HEK293T (cell line): Measurements from ENCODE around the gene PDZD2.

Source experiments
- CTCF ChIA-PET: fragments of 350-600 bp; formaldehyde crosslinking; extraction: SDS; loops from one replicate; lab custom pipeline; 2021; ENCODE audit warnings: antibody characterized with exemption, inconsistent platforms; lab: Yijun Ruan, JAX
- POLR2A ChIA-PET: fragments of 350-600 bp; formaldehyde crosslinking; extraction: SDS; loops from one replicate; lab custom pipeline; 2020; ENCODE audit warnings: antibody characterized with exemption, inconsistent platforms; lab: Yijun Ruan, JAX
- DNase-seq: peaks from one replicate; pipeline ENCODE4 v3.0.0; 2012; ENCODE audit warnings: mixed read lengths; ENCODE audit errors: extremely low spot score
- ARNT ChIP-seq: fragments of 450-650 bp; IDR thresholded peaks from 2 replicates; pipeline ENCODE4 v1.6.1; 2017; ENCODE audit warnings: mild to moderate bottlenecking
- BHLHE40 ChIP-seq: fragments of 450-650 bp; IDR thresholded peaks from 2 replicates; pipeline ENCODE4 v1.6.1; 2016; ENCODE audit warnings: mild to moderate bottlenecking, moderate library complexity, borderline replicate concordance
- CTBP1 ChIP-seq: fragments of 450-650 bp; IDR thresholded peaks from 2 replicates; pipeline ENCODE4 v1.6.1; 2016; ENCODE audit warnings: borderline replicate concordance
- ELF4 ChIP-seq: fragments of 450-650 bp; IDR thresholded peaks from 2 replicates; pipeline ENCODE4 v1.6.1; 2017; ENCODE audit warnings: antibody characterized with exemption
- FOXA1 ChIP-seq: fragments of 450-650 bp; IDR thresholded peaks from 2 replicates; pipeline ENCODE4 v1.6.1; 2016; ENCODE audit warnings: mild to moderate bottlenecking
- FOXK2 ChIP-seq: fragments of 450-650 bp; IDR thresholded peaks from 2 replicates; pipeline ENCODE4 v1.6.1; 2016; ENCODE audit warnings: mild to moderate bottlenecking
- FOXM1 ChIP-seq: fragments of 450-650 bp; IDR thresholded peaks from 2 replicates; pipeline ENCODE4 v1.6.1; 2017; ENCODE audit warnings: mild to moderate bottlenecking, borderline replicate concordance
- HDGF ChIP-seq: fragments of 450-650 bp; IDR thresholded peaks from 2 replicates; pipeline ENCODE4 v1.6.1; 2017; ENCODE audit warnings: antibody characterized with exemption, borderline replicate concordance
- L3MBTL2 ChIP-seq: fragments of 450-650 bp; conservative IDR thresholded peaks from 2 replicates; pipeline ENCODE4 v1.6.1; 2016; ENCODE audit warnings: mild to moderate bottlenecking
- LEF1 ChIP-seq: fragments of 450-650 bp; IDR thresholded peaks from 2 replicates; pipeline ENCODE4 v1.6.1; 2017; ENCODE audit warnings: mild to moderate bottlenecking, borderline replicate concordance
- NFRKB ChIP-seq: fragments of 450-650 bp; IDR thresholded peaks from 2 replicates; pipeline ENCODE4 v1.6.1; 2016; ENCODE audit warnings: mild to moderate bottlenecking, moderate library complexity
- PKNOX1 ChIP-seq: fragments of 450-650 bp; IDR thresholded peaks from 2 replicates; pipeline ENCODE4 v1.6.1; 2016
- SP1 ChIP-seq: fragments of 450-650 bp; IDR thresholded peaks from 2 replicates; pipeline ENCODE4 v1.6.1; 2017
- SUZ12 ChIP-seq: fragments of 450-650 bp; IDR thresholded peaks from 2 replicates; pipeline ENCODE4 v1.6.1; 2016; ENCODE audit warnings: mild to moderate bottlenecking
- TARDBP ChIP-seq: fragments of 450-650 bp; IDR thresholded peaks from 2 replicates; pipeline ENCODE4 v1.6.1; 2016
- ZNF384 ChIP-seq: fragments of 450-650 bp; IDR thresholded peaks from 2 replicates; pipeline ENCODE4 v1.6.1; 2016

Gene PDZD2

GRCh38 chr5:31626604-31627234 lies 12.2 kb upstream of the PDZD2 start:
- DNase-seq: no peak
- ChIA-PET POLR2A (no interaction called here), CTCF (no interaction called here)
- TF ChIP-seq CTBP1: no peak
- no peak for TF ChIP-seq L3MBTL2
- no peak for TF ChIP-seq LEF1
- TF ChIP-seq PKNOX1: no peak
- no peak for TF ChIP-seq HDGF
- TF ChIP-seq SP1: no peak
- TF ChIP-seq FOXK2: no peak

- no peak for TF ChIP-seq BHLHE40
- no peak for DNase-seq
- ChIA-PET CTCF (no interaction called here), POLR2A (no interaction called here)
Measured at GRCh38 chr5:31630931-31631330, 8.0 kb upstream of the PDZD2 start.

GRCh38 chr5:31632460-31632859 lies 6.5 kb upstream of the PDZD2 start:
- CTCF ChIA-PET: no interaction called here
- TF ChIP-seq ELF4 (no peak), LEF1 (no peak), SUZ12 (no peak), ARNT (no peak), FOXK2 (no peak), ZNF384 (no peak), HDGF (no peak), BHLHE40 (no peak), L3MBTL2 (no peak), CTBP1 (no peak), FOXM1 (no peak), PKNOX1 (no peak), NFRKB (no peak), SP1 (no peak), FOXA1 (no peak), TARDBP (no peak)
- DNase-seq: no peak
- POLR2A ChIA-PET: no interaction called here

GRCh38 chr5:31635446-31635845 lies 3.5 kb upstream of the PDZD2 start:
- TF ChIP-seq CTBP1: no peak
- no peak for TF ChIP-seq FOXA1
- no peak for TF ChIP-seq L3MBTL2
- TF ChIP-seq ELF4: no peak
- no peak for TF ChIP-seq SP1
- no peak for TF ChIP-seq BHLHE40
- TF ChIP-seq NFRKB: no peak
- no peak for TF ChIP-seq TARDBP
- no peak for TF ChIP-seq ARNT
- no peak for TF ChIP-seq ZNF384
- TF ChIP-seq LEF1: no peak
- no peak for TF ChIP-seq SUZ12
- TF ChIP-seq PKNOX1: no peak
- TF ChIP-seq FOXK2: no peak
- POLR2A ChIA-PET: no interaction called here
- CTCF ChIA-PET: no interaction called here

GRCh38 chr5:31637851-31638250 lies 1.1 kb upstream of the PDZD2 start:
- TF ChIP-seq NFRKB: no peak
- TF ChIP-seq PKNOX1: peak; percentile 35; the same call in 1 of the 2 replicates
- no peak for DNase-seq
- ChIA-PET POLR2A (interaction anchor here (1.3 to 1.4 kb wide), 2 partner anchors 19 to 106 kb away, joined by 3 to 6 read pairs; partner anchors contain the start of genes C5orf22 and DROSHA), CTCF (interaction anchor here (0.7 to 1.5 kb wide), 4 partner anchors 24 to 171 kb away, joined by 3 to 4 read pairs (median 4); no protein-coding TSS in a partner anchor)

More at GRCh38 chr5:31635446-31635845, 3.5 kb upstream of the PDZD2 start:
- no peak for DNase-seq

GRCh38 chr5:31638345-31638744 lies 586 bp upstream of the PDZD2 start:
- ChIA-PET CTCF (interaction anchor here (0.7 to 1.5 kb wide), 5 partner anchors 23 to 171 kb away, joined by 3 to 4 read pairs (median 3); no protein-coding TSS in a partner anchor), POLR2A (interaction anchor here (0.8 to 1.4 kb wide), 3 partner anchors 18 to 107 kb away, joined by 3 to 6 read pairs (median 3); partner anchors contain the start of genes C5orf22 and DROSHA)
- no peak for DNase-seq
- TF ChIP-seq BHLHE40: no peak
- no peak for TF ChIP-seq LEF1
- no peak for TF ChIP-seq NFRKB
- no peak for TF ChIP-seq ZNF384
- TF ChIP-seq FOXK2: no peak
- no peak for TF ChIP-seq CTBP1
- no peak for TF ChIP-seq PKNOX1
- no peak for TF ChIP-seq HDGF
- TF ChIP-seq TARDBP: no peak
- TF ChIP-seq FOXA1: no peak
- TF ChIP-seq ARNT: no peak
- TF ChIP-seq FOXM1: no peak
- TF ChIP-seq SP1: no peak
- no peak for TF ChIP-seq SUZ12
- TF ChIP-seq ELF4: no peak
